C4-2B (cell line): ENCODE data around the gene KCNK7.

ENCODE experiments used
- ZFX ChIP-seq: fragments of 450-650 bp; IDR thresholded peaks from 2 replicates; pipeline ENCODE4 v1.6.1; 2017
- TF ChIP-seq, protein P1 (sequence below): fragments of 450-650 bp; conservative IDR thresholded peaks from 2 replicates; pipeline ENCODE4 v1.5.1; 2017; ENCODE audit warnings: mild to moderate bottlenecking

DNA sequence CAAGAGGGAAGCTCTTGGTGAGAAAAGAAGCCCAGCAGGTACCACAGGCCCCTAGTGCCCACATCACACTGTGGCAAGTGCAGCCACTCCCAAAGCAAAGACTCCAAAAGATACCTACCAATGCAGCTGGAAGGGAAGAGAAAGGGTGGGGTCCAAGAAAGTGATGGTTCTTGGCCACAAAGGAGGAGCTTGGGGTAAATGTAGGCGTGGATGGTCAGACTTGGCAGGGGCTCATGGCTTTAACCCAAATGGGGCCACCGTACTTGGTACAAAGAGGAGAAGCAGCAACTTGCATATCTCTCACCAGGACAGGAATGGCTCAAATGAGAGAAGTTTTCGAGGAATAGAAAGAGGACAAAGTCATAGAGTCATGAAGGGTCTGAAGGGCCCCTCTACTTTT, 13.6 kb upstream of the KCNK7 start:
- TF ChIP-seq, protein P1, sequence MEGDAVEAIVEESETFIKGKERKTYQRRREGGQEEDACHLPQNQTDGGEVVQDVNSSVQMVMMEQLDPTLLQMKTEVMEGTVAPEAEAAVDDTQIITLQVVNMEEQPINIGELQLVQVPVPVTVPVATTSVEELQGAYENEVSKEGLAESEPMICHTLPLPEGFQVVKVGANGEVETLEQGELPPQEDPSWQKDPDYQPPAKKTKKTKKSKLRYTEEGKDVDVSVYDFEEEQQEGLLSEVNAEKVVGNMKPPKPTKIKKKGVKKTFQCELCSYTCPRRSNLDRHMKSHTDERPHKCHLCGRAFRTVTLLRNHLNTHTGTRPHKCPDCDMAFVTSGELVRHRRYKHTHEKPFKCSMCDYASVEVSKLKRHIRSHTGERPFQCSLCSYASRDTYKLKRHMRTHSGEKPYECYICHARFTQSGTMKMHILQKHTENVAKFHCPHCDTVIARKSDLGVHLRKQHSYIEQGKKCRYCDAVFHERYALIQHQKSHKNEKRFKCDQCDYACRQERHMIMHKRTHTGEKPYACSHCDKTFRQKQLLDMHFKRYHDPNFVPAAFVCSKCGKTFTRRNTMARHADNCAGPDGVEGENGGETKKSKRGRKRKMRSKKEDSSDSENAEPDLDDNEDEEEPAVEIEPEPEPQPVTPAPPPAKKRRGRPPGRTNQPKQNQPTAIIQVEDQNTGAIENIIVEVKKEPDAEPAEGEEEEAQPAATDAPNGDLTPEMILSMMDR = no peak
- TF ChIP-seq ZFX = no peak
